Fibroblast of skin of left biceps (primary cell): ENCODE results near the gene LRBA.
"Not testable (repeated sequence)": the region's sequence is repeated elsewhere in the genome, so short reads cannot be mapped to it uniquely, and the experiment has no call there.

Source experiments
- DNase-seq, 2 experiments: peaks; one replicate each; pipeline ENCODE4 v3.0.0-alpha.2; 2013; ENCODE audit warnings: low read depth in 2 of 2

Gene LRBA

DNA sequence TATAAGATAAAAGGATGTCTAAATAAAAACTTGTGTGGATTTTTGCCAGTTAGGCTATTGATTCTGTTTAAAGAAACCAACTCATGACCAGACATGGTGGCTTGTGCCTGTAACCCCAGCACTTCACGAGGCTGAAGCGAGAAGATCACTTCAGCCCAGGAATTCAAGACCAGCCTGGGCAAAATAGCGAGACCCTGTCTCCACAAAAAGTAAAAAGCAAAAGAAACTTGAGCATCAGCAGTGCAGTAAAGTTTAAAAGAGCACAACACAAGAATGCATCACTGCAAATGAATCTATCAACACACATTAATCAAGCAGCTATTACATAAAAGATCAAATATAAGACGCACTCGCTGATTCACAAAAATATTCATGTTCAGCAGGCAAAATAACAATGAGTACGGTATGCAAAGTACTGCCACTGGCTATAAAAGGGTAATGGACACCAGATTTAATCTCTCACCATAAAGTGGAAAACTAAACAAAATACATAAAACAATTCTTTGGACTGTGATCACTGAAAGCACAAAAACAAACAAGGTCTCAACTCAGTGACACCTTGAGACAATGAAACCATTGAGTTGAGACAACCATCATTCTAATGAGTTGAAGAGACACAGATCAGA is 41.3 kb downstream of the LRBA start:
- DNase-seq = no peak

DNA sequence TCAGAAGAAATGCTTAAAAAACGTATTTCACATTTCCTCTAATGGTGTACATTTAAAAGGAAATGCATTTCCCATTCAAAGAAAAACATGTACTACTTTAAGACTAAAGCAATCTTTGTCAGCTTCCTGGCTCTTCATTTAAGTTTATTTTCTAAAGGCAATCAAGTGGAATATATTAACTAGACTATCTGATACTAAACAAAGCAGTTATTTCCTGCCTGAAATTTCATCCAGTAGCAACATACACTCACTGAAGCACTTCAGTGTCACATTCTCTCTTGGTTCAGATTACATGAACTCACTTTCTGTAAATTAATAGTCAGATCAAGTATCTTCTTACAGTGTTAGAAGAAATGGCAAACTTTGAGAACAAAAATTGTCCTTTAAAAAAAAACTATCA is 42.5 kb downstream of the LRBA start:
- no peak for DNase-seq

DNA sequence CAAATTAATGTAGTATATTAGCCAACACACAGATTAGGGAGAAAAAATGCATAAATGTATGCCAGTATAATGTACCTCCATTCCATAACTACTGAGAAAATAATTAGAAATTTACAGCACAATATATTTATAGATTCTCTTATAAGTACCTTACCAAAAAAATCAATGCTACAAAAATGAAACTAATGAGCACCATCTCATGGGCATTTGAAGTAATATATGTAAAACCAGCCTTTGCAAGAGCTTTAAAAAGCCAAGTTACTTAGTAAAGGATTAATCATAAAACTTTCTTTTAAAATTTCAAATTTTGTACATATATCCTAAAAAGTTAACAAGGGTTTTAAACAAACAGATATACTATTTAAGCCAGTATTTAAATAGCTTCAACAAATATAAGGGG is 43.2 kb downstream of the LRBA start:
- DNase-seq = no peak

DNA sequence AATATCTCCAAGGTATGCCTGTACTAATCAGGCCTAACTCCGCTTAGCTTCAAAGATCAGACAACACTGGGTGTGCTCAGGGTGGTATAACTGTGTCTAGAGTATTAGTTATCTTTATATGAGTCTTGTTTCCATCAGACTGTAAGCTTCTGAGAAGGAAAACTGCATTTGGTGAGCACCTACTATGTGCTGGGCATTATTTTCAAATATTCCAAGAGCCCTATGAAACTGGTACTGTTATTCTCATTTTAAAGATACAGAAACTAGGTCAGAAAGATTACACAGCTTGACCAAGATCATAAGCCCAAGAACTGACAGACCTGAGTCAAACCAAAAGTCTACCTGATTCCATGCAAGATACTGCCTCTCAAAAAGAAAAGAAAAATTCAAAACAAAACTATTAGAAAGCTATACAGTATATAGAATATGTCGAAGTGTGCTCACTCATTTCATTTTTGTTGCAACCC is 44.4 kb downstream of the LRBA start:
- no peak for DNase-seq

DNA sequence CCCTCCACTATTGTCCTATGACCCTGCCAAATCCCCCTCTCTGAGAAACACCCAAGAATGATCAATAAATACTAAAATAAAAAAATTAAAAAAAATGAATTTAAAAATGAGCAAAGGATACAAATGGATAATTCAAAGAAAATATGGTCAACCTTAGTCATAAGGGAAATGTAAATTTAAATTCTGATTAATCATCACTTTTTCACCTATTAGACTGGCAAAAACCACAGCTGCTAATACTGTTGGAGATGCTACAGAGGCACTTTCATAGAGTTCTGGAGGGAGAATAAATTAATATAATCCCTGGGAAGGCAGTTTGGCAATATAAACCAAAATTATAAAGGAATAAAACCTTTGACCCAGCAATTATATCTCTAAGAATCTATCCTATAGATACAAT is 50.3 kb downstream of the LRBA start:
- no peak for DNase-seq

DNA sequence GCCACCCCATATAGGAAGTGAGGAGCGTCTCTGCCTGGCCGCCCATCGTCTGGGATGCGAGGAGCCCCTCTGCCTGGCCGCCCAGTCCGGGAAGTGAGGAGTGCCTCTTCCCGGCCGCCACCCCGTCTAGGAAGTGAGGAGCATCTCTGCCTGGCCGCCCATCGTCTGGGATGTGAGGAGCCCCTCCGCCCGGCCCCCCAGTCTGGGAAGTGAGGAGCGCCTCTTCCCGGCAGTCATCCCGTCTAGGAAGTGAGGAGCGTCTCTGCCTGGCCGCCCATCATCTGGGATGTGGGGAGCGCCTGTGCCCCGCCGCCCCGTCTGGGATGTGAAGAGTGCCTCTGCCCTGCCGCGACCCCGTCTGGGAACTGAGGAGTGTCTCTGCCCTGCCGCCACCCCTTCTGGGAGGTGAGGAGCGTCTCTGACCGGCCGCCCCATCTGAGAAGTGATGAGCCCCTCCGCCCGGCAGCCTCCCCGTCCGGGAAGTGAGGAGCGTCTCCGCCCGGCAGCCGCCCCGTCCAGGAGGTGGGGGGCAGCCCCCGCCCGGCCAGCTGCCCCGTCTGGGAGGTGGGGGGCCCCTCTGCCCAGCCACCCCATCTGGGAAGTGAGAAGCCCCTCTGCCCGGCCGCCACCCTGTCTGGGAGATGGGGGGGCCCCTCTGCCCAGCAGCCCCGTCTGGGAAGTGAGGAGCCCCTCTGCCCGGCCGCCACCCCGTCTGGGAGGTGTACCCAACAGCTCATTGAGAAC is 51.3 kb downstream of the LRBA start:
- DNase-seq = not testable (repeated sequence)

DNA sequence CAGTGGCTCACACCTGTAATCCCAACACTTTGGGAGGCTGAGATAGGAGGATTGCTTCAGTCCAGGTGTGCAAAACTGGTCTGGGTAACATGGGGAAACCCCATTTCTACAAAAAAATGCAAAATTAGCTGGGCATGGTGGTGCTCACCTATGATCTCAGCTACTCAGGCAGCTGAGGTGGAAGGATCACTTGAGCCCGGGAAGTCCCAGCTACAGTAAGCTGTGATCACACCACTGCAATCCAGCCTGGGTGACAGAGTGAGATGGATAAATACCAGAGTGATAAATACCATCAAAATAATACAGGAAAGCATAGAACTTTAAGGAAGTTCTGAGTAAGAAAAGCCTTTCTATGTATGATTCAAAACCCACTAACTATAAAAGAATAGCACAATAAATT is 52.8 kb downstream of the LRBA start:
- DNase-seq = no peak

DNA sequence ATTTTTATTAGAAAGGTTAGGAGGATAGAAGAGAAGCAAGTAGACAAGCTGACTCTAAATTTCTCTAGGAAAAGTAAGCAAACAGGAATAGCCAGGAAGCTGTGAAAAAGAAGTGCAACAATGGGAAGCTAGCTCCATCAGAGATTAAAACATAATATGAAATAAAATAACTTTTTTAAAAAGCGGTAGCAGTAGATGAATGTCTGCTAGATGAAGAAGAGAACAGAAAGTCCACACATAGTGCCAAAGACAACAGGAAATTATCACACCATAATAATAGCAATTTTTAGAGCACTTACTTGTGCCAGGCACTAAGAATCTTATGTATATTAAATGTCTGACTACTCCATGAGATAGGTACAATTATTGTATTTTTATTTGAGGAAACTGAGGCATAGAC is 53.5 kb downstream of the LRBA start:
- DNase-seq = no peak

DNA sequence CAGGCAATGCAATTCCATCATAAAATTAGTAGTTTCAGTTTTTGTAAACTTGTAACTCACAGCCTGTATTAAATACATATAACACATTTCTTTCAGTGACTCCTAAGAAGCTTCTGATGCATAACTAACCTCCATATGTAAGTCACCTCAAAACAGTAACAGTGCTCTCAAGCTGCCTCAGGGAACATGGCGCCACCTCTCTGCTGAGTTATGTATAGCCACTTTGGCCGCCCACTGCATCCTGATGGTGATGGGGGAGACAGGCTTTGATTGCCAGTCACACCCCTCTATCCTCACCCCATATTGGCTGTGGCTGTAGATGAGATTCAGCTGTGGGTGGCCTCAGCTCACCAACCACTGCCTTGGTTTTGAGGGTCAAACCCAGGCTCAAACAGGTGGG is 54.3 kb downstream of the LRBA start:
- no peak for DNase-seq

DNA sequence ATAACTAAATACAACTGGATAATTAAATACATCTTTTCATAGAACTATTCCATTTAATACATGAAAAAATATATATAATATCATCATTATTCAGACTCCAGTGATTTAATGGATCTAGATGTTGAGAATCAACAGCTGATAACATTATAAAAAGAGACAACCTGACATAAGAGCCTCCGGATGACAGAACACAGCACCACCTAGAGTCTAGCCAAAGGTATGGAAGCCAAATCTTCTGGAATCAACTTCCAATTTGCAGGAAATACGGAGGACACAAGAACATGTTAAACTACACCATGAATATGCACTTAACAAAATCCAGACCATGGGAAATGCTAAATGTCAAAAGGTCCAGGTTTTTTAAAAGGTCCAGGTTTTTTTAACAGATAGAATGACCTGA is 55.0 kb downstream of the LRBA start:
- DNase-seq = no peak

DNA sequence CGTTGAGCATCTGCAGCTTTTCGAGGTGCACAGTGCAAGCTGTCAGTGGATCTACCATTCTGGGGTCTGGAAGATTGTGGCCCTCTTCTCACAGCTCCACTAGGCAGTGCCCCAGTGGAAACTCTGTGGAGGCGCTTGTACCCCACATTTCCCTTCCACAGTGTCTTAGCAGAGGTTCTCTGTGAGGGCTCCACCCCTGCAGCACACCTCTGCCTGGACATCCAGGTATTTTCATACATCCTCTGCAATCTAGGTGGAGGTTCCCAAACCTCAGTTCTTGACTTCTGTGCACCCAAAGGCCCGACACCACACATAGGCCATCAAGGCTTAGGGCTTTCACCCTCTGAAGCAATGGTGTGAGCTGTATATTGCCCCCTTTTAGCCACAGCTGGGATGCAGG is 57.1 kb downstream of the LRBA start:
- not testable (repeated sequence) for DNase-seq

DNA sequence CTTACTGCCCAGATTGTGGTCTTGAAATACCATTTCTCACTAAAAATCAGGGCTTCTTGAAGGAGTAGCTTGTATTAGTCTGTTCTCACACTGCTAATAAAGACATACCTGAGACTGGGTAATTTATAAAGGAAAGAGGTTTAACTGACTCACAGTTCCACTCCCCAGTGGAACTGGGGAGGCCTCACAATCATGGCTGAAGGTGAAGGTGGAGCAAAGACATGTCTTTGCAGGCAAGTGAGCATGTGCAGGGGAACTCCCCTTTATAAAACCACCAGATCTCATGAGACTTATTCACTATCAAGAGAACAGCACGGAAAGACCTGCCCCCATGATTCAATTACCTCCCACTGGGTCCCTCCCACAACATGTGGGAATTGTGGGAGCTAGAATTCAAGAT is 58.0 kb downstream of the LRBA start:
- DNase-seq = not testable (repeated sequence)

DNA sequence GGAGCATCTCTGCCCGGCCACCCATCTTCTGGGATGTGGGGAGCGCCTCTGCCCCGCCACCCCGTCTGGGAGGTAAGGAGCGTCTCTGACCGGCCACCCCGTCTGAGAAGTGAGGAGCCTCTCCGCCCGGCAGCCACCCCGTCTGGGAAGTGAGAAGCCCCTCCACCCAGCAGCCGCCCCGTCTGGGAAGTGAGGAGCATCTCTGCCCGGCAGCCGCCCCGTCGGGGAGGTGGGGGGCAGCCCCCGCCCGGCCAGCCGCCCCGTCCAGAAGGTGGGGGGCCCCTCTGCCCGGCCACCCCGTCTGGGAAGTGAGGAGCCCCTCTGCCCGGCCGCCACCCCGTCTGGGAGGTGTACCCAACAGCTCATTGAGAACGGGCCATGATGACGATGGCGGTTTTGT is 61.2 kb downstream of the LRBA start:
- not testable (repeated sequence) for DNase-seq

DNA sequence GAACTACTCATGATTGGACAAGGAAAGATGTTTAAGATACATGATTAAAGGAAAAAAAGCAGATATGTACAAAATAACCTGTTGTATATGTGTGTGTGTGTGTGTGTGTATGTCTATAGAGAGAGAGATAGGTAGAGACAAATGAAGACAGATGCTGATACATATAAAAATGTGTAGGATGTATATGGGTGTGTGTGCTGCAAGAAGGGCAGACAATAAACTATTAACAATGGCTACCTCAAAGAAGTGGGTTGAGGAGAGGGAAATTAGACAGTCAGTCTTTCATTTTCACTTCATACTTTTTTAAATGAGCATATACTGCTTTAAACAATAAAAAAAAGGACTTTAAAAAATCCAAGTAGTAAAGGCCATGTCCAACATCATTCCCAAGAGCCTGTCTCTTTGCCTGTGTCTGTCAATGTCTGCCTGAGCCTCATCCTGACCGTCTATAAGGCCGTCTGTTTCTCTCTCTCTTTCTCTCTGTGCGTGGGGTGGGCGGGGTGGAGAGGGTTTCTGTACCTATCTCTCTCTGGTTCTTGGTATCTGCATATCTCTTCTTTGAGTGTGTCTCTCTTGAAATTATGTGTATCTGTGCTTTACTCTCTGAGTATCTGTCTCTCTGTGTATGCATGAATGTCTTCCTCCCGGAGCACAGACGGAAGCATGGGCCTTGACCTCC is 62.8 kb downstream of the LRBA start:
- no peak for DNase-seq

DNA sequence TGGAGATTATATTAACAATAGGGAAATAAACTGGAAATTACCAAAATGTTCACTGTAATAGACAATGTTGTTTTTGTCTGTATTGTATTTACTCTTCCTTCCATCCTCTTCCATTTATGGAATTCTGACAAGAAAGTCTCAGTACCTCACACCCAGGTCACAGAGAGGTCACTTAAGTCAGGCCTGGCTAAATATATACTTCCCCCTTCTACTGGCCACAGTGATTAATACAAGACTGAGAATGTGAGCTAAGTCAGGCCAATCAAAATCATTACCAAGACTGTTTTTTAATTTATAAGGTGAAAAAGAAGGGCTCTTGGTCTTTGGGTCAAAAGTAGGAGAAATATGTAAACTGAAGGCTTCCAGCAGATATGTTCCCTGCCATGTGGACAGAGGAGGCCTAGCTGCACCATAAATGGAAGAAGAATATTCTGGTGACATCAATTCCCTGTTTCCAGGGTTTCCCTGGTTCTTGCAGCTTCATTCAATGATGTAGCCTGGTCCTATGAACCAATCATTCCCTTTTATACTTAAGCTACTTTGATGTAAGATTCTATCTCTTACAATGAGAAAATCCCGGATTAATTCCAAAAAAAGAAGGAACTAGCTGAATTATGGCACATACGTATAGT is 64.3 kb downstream of the LRBA start:
- no peak for DNase-seq

DNA sequence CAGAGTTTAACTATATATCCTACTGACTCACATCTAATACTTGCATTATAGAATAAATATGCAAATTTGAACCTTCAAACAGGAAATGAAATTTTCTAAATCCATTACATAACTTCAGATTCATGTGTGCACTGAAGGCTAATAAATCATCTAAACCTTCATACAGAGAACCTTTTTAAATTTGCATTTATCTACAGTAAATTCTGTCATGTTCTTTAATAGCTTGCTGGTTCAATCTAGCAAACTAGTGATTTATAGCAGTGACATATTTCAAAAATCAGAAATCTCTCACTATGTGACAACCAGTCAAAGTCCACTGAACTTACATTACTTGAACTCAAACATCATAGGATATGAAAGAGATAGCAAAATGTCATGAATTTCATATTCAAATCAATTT is 65.1 kb downstream of the LRBA start:
- DNase-seq = no peak

DNA sequence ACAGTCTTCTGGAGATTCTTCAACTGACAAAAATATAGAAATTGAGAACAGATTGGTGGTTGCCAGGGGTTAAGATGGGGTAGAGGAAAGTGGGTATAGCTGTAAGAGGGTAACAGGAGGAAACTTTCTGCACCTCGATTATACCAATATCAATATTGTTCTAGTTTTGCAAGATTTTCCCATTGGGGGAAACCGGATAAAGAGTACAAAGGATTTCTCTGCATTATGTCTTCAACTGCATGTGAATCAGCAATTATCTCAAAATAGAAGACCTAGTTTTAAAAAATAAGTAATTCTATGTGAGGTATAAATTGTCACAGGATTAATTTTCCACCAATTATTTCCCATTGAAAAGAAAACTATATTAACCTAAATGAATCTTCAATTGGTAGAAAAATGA is 65.7 kb downstream of the LRBA start:
- no peak for DNase-seq

DNA sequence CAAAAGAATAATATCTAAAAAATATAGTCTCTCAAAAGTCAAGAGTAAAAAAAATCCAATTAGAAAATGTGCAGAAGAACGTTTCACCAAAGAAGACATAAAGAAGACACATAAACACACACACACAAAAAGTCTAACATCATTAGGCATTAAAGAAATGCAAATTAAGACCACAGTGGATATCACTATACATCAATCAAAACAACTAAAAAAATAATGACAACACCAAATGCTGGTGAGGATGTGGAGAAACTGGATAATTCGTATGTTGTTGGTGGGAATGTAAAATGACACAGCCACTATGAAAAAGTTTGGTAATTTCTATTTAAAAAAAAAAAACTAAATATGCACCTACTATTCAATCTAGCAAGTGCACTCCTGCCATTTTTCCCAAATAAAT is 66.4 kb downstream of the LRBA start:
- no peak for DNase-seq

DNA sequence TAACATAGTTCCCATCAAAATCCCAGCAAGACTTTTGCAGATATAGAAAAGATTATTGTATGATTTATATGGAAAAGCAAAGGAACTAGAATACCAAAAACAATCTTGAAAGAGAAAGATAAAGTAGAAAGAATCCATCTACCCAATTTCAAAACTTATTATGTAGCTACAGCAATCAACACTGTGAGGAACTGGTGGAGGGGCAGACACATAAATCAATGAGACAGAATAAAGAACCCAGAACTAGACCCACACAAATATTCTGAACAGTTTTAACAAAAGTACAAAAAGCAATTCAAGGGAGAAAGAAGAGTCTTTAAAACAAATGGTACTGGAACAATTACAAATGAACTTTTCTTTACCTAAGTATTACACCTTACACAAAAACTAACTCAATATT is 67.0 kb downstream of the LRBA start:
- no peak for DNase-seq

DNA sequence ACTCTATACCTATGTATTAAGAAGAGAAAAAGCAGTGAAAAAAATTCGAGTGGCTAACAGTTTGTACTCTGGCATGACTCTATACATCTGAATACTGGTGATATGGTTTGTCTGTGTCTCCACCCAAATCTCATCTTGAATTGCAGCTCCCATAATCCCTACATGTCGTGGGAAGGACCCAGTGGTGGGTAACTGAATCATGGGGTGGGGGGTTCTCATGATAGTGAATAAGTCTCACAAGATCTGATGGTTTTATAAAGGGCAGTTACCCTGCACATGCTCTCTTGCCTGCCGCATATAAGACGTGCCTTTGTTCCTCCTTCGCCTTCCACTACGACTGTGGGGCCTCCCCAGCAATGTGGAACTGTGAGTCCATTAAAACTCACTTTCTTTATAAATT is 70.4 kb downstream of the LRBA start:
- DNase-seq = no peak

DNA sequence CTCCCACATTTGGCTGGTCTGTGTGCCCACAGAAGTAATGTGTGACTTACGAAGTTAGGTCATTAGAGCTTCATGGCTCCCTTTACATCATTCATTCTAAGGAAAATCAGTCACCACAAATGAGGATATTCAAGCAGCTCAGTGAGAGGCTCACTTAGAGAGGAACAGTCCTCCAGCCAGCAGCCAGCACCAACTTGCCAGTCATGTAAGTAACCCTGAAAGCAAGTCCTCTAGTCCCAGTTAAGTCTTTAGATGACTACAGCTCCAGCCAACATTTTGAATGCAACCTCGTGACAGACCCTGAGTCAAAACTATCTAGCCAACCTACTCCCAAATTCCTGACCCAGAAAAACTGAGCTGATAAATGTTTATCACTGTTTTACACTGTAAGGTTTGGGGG is 71.3 kb downstream of the LRBA start:
- no peak for DNase-seq

DNA sequence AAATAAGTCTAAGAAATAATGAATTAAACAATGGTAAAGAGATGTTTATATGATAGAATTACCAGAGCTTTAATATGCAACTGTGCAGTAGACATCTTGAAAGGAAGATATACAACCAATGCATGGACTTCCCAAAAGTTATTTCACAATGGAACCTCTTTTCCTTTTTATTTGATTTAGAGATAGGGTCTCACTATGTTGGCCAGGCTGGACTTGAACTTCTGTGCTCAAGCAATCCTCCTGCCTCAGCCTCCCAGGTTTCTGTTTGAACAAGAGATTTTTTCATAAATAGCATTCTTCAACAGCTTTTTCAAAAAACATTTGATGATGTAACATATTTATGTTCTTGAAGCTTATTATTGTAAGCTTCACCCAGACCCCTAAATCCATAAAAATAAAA is 72.0 kb downstream of the LRBA start:
- DNase-seq = no peak

DNA sequence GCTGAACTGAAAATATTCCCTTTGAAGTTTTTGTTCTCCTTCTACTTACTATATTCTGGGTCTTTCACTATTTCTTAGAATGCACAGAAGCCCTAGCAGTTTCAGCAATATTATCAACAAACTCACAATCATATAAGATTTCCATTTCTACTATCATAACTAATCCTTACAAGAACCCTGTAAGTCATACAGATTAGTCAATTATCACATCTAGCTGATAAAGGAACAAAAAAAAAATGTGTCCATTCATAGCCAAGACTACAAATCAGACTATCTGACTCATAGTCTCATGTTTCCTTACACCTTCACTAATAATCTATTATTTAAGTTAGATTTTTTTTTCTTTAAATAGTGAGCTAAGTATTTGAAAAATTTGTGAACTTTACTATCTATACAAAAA is 72.5 kb downstream of the LRBA start:
- DNase-seq = no peak
